ENCODE data around the gene CACNA1D. TPM values are rescaled to one million over a fixed set of nuclear protein-coding genes. Genes with fewer than 3 reads are reported as not detected.

CACNA1D gene
- total and polyA plus RNA-seq, 7 experiments from 2014 or later = 0.61 to 2.0 (median 0.70) TPM; not detected in 4

DNA sequence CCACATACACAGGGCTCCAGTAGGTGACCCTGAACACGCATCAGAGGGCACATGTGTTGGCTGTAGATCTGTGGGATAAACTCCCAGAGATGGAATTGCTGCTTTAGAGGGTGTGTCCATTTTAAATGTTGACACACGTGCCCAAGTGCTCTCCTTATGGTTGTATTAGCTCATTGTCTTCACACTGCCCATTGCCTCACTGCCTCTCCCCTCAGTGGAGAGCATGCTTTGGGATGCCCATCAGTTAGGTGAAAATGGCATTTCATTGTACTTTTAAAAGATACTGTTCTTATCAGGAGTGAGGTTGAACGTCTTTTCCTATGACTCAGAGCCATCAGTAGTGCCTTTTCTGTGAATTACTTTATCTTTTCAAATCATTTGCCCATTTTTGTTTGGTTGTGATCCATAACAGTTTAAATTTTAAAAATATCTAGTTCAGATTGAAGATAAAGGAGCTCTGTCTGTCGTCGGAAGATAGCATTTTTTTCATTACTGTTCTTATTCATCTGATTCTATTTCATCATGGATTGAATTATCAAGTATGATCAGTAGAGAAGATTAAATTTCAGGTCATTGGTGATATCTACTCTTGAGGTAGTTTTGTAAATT is 231.1 kb downstream of the CACNA1D start:
- no peak overlapping the region for H3K4me3 Mint-ChIP-seq
- no peaks in the 10 kb centered on the region for H3K9me3 Mint-ChIP-seq
- DNase-seq (no peak), ATAC-seq (peak; percentile 71)
- peaks cover 0 to 4% (median 0%) of the 10 kb centered on the region in 7 donors for H3K4me1 Mint-ChIP-seq
- H3K27ac Mint-ChIP-seq = no peak overlapping the region
- intact Hi-C loops (cut with micrococcal nuclease) = no loop called here
- peaks cover 22 to 48% (median 37%) of the 10 kb centered on the region in 5 donors for H3K27me3 Mint-ChIP-seq
- Histone ChIP-seq H3K27me3 (ENCODE audit: control insufficient read depth in 2 of 2, insufficient read depth in 2 of 2, low read length in 2 of 2) (no peaks in the 10 kb centered on the region), H3K4me1 (ENCODE audit: control insufficient read depth in 2 of 2, insufficient read depth in 2 of 2, low read length in 2 of 2) (no peaks in the 10 kb centered on the region), H3K36me3 (ENCODE audit: control insufficient read depth in 2 of 3, insufficient read depth in 3 of 3, low read length in 3 of 3) (no peaks in the 10 kb centered on the region), H3K9me3 (ENCODE audit: control insufficient read depth in 2 of 3, low read length in 3 of 3) (no peaks in the 10 kb centered on the region), H3K4me3 (ENCODE audit: low read length) (no peak overlapping the region), H3K27ac (ENCODE audit: low read depth, low read length) (no peak overlapping the region)
- no peaks in the 10 kb centered on the region for H3K36me3 Mint-ChIP-seq
- POLR2A ChIA-PET = no interaction called here
- CTCF ChIA-PET = no interaction called here

DNA sequence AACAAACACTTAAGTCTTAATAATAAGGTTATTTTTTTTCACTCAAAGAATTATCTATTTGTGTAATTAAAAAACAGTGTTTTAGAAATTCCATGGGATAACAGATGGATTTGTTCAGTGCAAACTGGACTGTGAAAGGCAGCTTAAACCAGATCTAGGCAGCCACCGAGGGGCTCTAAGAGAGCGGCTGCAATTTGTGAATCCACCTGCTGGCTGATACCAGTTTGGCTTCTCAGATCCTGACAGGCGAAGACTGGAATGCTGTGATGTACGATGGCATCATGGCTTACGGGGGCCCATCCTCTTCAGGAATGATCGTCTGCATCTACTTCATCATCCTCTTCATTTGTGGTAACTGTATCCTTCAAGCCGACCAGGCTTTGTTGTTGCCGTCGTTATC is 232.2 kb downstream of the CACNA1D start:
- Histone ChIP-seq H3K27me3 (ENCODE audit: control insufficient read depth in 2 of 2, insufficient read depth in 2 of 2, low read length in 2 of 2) (no peaks in the 10 kb centered on the region), H3K4me3 (ENCODE audit: low read length) (no peak overlapping the region), H3K36me3 (ENCODE audit: control insufficient read depth in 2 of 3, insufficient read depth in 3 of 3, low read length in 3 of 3) (no peaks in the 10 kb centered on the region), H3K9me3 (ENCODE audit: control insufficient read depth in 2 of 3, low read length in 3 of 3) (no peaks in the 10 kb centered on the region), H3K4me1 (ENCODE audit: control insufficient read depth in 2 of 2, insufficient read depth in 2 of 2, low read length in 2 of 2) (no peaks in the 10 kb centered on the region), H3K27ac (ENCODE audit: low read depth, low read length) (no peak overlapping the region)
- ChIA-PET CTCF (interaction anchor here (0.5 kb wide), 1 partner anchor 1995 kb away, joined by 3 read pairs; no protein-coding TSS in a partner anchor), POLR2A (no interaction called here)
- Mint-ChIP-seq H3K4me3 (no peak overlapping the region), H3K4me1 (peaks cover 0 to 4% (median 0%) of the 10 kb centered on the region in 7 donors), H3K36me3 (no peaks in the 10 kb centered on the region), H3K27ac (no peak overlapping the region), H3K9me3 (no peaks in the 10 kb centered on the region), H3K27me3 (peaks cover 22 to 52% (median 40%) of the 10 kb centered on the region in 5 donors)
- intact Hi-C loops (cut with micrococcal nuclease) = no loop called here
- ATAC-seq (no peak), DNase-seq (no peak)

DNA sequence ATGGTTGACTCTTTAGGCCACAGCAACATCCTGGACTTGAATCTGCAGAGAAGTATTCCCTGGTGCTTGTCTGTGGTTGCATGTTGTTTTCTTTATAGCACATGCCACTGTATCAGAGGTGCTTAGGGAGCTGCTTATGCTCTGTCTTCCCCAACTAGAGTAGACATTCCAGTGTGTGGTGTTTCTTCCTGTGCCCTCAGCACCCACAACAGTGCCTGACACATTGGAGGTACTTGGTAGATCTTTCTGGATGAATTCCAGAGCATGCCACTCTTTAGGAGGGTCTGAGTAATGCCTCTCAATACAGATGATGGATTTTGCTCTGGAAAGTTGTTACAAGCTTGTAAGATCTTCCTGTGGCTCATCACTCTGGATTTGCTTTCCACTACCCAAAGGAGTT is 234.2 kb downstream of the CACNA1D start:
- H3K27ac ChIP-seq (ENCODE audit: low read depth, low read length) = no peak overlapping the region
- DNase-seq (no peak), ATAC-seq (no peak)
- ChIA-PET CTCF (no interaction called here), POLR2A (no interaction called here)
- H3K27me3 ChIP-seq (ENCODE audit: control insufficient read depth in 2 of 2, insufficient read depth in 2 of 2, low read length in 2 of 2) = no peaks in the 10 kb centered on the region
- Mint-ChIP-seq H3K9me3 (no peaks in the 10 kb centered on the region), H3K27me3 (peaks cover 27 to 43% (median 37%) of the 10 kb centered on the region in 5 donors), H3K36me3 (no peaks in the 10 kb centered on the region), H3K4me3 (no peak overlapping the region), H3K27ac (no peak overlapping the region), H3K4me1 (peaks cover 0 to 4% (median 0%) of the 10 kb centered on the region in 7 donors)
- H3K9me3 ChIP-seq (ENCODE audit: control insufficient read depth in 2 of 3, low read length in 3 of 3) = no peaks in the 10 kb centered on the region
- no peaks in the 10 kb centered on the region for H3K36me3 ChIP-seq (ENCODE audit: control insufficient read depth in 2 of 3, insufficient read depth in 3 of 3, low read length in 3 of 3)
- H3K4me1 ChIP-seq (ENCODE audit: control insufficient read depth in 2 of 2, insufficient read depth in 2 of 2, low read length in 2 of 2) = no peaks in the 10 kb centered on the region
- no peak overlapping the region for H3K4me3 ChIP-seq (ENCODE audit: low read length)
- intact Hi-C loops (cut with micrococcal nuclease) = no loop called here

DNA sequence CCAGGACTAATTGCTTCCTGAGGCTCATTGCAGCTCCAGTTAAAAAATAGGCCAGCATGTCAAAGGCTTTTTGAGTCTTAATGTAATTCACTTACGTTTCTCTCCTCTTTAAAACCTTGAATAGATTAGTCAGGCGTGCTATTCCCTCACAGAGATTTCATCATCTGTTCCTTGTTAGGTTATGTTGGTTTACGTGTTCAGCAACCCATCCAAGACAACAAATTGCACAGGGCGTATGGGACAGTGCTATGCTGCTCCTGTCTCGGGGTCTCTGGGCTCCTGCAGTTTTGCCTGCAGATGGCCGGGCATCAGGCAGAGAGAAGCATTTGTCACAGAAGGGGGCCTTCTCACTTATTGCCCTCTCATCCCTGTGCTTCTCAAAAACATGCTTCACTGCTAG is 234.7 kb downstream of the CACNA1D start:
- DNase-seq (no peak), ATAC-seq (no peak)
- no peak overlapping the region for H3K27ac Mint-ChIP-seq
- Histone ChIP-seq H3K4me1 (ENCODE audit: control insufficient read depth in 2 of 2, insufficient read depth in 2 of 2, low read length in 2 of 2) (no peaks in the 10 kb centered on the region), H3K27me3 (ENCODE audit: control insufficient read depth in 2 of 2, insufficient read depth in 2 of 2, low read length in 2 of 2) (no peaks in the 10 kb centered on the region), H3K36me3 (ENCODE audit: control insufficient read depth in 2 of 3, insufficient read depth in 3 of 3, low read length in 3 of 3) (no peaks in the 10 kb centered on the region), H3K27ac (ENCODE audit: low read depth, low read length) (no peak overlapping the region), H3K4me3 (ENCODE audit: low read length) (no peak overlapping the region), H3K9me3 (ENCODE audit: control insufficient read depth in 2 of 3, low read length in 3 of 3) (no peaks in the 10 kb centered on the region)
- intact Hi-C loops (cut with micrococcal nuclease) = no loop called here
- POLR2A ChIA-PET = no interaction called here
- CTCF ChIA-PET = no interaction called here
- peaks cover 22 to 39% (median 32%) of the 10 kb centered on the region in 5 donors for H3K27me3 Mint-ChIP-seq
- H3K4me1 Mint-ChIP-seq = peaks cover 0 to 4% (median 0%) of the 10 kb centered on the region in 7 donors
- H3K4me3 Mint-ChIP-seq = no peak overlapping the region
- H3K9me3 Mint-ChIP-seq = no peaks in the 10 kb centered on the region
- H3K36me3 Mint-ChIP-seq = no peaks in the 10 kb centered on the region

DNA sequence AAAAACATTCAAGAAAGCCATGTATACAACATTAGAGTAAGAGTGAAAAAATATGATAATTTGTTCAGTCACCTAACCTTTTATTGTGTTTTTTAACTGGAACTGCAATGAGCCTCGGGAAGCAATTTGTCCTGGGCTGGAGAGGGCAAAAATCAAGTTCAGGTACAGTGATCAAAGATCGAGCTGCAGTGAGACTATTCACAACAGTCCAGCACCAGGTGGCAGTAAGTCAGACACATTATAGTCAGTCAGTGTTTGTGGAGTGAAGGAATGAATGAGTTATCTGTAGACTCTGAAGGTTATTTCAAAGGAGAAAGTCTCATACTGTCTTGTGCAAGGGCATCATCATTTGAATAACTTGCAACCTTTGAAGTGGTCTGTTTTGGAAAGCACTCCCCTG is 235.2 kb downstream of the CACNA1D start:
- intact Hi-C loops (cut with micrococcal nuclease) = no loop called here
- no peak overlapping the region for H3K27ac Mint-ChIP-seq
- CTCF ChIA-PET = no interaction called here

DNA sequence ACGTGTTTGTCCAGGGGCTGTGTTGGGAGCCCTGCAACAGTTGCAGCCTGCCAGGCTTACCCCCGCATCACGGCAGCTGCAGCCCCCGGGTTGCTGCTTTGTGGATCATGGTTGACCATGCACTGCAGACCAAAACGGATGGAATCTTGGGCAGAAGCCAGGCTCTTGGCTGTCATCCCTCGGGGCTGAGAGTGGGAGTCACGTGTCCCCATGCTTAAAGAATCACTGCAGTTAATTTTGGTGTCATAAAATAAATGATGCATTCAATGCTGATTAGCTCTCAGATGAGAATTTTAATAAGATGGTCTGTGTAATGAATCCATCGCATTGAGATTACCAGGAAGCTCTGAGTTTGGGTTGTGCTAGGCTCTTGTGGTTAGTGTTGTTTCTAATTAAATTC is 236.2 kb downstream of the CACNA1D start:
- Histone ChIP-seq H3K36me3 (ENCODE audit: control insufficient read depth in 2 of 3, insufficient read depth in 3 of 3, low read length in 3 of 3) (no peaks in the 10 kb centered on the region), H3K27ac (ENCODE audit: low read depth, low read length) (no peak overlapping the region), H3K4me3 (ENCODE audit: low read length) (no peak overlapping the region), H3K4me1 (ENCODE audit: control insufficient read depth in 2 of 2, insufficient read depth in 2 of 2, low read length in 2 of 2) (no peaks in the 10 kb centered on the region), H3K9me3 (ENCODE audit: control insufficient read depth in 2 of 3, low read length in 3 of 3) (no peaks in the 10 kb centered on the region), H3K27me3 (ENCODE audit: control insufficient read depth in 2 of 2, insufficient read depth in 2 of 2, low read length in 2 of 2) (no peaks in the 10 kb centered on the region)
- H3K4me1 Mint-ChIP-seq = no peaks in the 10 kb centered on the region
- no peaks in the 10 kb centered on the region for H3K9me3 Mint-ChIP-seq
- H3K4me3 Mint-ChIP-seq = no peak overlapping the region
- intact Hi-C loops (cut with micrococcal nuclease) = no loop called here
- no peak for ATAC-seq
- POLR2A ChIA-PET = no interaction called here
- no peak for DNase-seq
- no peak overlapping the region for H3K27ac Mint-ChIP-seq
- H3K36me3 Mint-ChIP-seq = no peaks in the 10 kb centered on the region
- CTCF ChIA-PET = no interaction called here
- H3K27me3 Mint-ChIP-seq = peaks cover 14 to 32% (median 27%) of the 10 kb centered on the region in 5 donors

More for the DNA sequence above, 235.2 kb downstream of the CACNA1D start:
- Mint-ChIP-seq H3K9me3 (no peaks in the 10 kb centered on the region), H3K36me3 (no peaks in the 10 kb centered on the region), H3K4me1 (peaks cover 0 to 4% (median 0%) of the 10 kb centered on the region in 7 donors), H3K4me3 (no peak overlapping the region), H3K27me3 (peaks cover 19 to 39% (median 30%) of the 10 kb centered on the region in 5 donors)
- no peak overlapping the region for H3K4me3 ChIP-seq (ENCODE audit: low read length)
- no peaks in the 10 kb centered on the region for H3K36me3 ChIP-seq (ENCODE audit: control insufficient read depth in 2 of 3, insufficient read depth in 3 of 3, low read length in 3 of 3)
- DNase-seq (no peak), ATAC-seq (no peak)
- POLR2A ChIA-PET = no interaction called here
- no peaks in the 10 kb centered on the region for H3K4me1 ChIP-seq (ENCODE audit: control insufficient read depth in 2 of 2, insufficient read depth in 2 of 2, low read length in 2 of 2)
- no peaks in the 10 kb centered on the region for H3K27me3 ChIP-seq (ENCODE audit: control insufficient read depth in 2 of 2, insufficient read depth in 2 of 2, low read length in 2 of 2)
- no peak overlapping the region for H3K27ac ChIP-seq (ENCODE audit: low read depth, low read length)
- H3K9me3 ChIP-seq (ENCODE audit: control insufficient read depth in 2 of 3, low read length in 3 of 3) = no peaks in the 10 kb centered on the region

DNA sequence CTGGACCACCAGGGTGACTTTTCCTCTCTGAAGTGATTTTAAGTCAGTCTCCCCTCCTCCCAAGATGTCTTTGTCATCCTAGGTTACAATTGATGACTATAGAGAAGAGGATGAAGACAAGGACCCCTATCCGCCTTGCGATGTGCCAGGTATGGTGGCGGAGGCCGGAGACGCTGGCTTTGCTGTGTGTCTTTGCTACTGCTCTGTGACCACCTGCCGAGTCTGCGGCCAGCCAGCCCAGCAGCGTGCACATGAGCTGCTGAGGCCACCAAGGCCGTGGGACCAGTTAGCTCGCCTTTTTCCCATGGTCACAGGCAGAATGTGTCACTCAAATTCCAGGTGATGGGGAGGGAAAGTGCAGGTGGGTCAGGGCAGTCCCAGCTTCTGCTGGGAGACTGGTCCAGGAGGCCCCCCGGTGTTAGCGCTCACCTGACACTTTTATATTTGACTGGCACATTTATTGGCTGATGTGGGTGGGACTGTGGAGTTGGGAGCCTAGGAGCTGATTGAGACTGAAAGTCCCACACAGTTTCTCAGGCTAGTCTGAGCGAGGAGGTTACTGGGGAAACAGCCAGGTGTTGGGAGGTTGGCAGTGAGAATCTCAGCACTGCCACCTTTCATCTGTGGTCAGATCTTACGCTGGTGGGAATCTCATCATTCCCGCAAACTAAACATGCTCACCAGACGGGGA is 237.7 kb downstream of the CACNA1D start:
- peaks cover 6 to 27% (median 24%) of the 10 kb centered on the region in 5 donors for H3K27me3 Mint-ChIP-seq
- H3K9me3 Mint-ChIP-seq = no peaks in the 10 kb centered on the region
- intact Hi-C loops (cut with micrococcal nuclease) = no loop called here
- ChIA-PET CTCF (no interaction called here), POLR2A (interaction anchor here (0.6 kb wide), 1 partner anchor 21 kb away, joined by 3 read pairs; no protein-coding TSS in a partner anchor)
- no peak for ATAC-seq
- Histone ChIP-seq H3K27me3 (ENCODE audit: control insufficient read depth in 2 of 2, insufficient read depth in 2 of 2, low read length in 2 of 2) (no peaks in the 10 kb centered on the region), H3K4me3 (ENCODE audit: low read length) (no peak overlapping the region), H3K4me1 (ENCODE audit: control insufficient read depth in 2 of 2, insufficient read depth in 2 of 2, low read length in 2 of 2) (no peaks in the 10 kb centered on the region), H3K27ac (ENCODE audit: low read depth, low read length) (no peak overlapping the region), H3K9me3 (ENCODE audit: control insufficient read depth in 2 of 3, low read length in 3 of 3) (no peaks in the 10 kb centered on the region), H3K36me3 (ENCODE audit: control insufficient read depth in 2 of 3, insufficient read depth in 3 of 3, low read length in 3 of 3) (no peaks in the 10 kb centered on the region)
- H3K36me3 Mint-ChIP-seq = no peaks in the 10 kb centered on the region
- H3K27ac Mint-ChIP-seq = no peak overlapping the region
- H3K4me1 Mint-ChIP-seq = no peaks in the 10 kb centered on the region
- no peak for DNase-seq
- no peak overlapping the region for H3K4me3 Mint-ChIP-seq

All from naive thymus-derived CD4-positive, alpha-beta T cell (primary cell).